ENCODE results near the gene CRYL1. TPM values are rescaled to one million over a fixed set of nuclear protein-coding genes. Genes with fewer than 3 reads are reported as not detected.

CRYL1 gene
- total RNA-seq, 4 donors from 2014 or later: 39.1 to 63.6 (median 54.2) TPM

DNA sequence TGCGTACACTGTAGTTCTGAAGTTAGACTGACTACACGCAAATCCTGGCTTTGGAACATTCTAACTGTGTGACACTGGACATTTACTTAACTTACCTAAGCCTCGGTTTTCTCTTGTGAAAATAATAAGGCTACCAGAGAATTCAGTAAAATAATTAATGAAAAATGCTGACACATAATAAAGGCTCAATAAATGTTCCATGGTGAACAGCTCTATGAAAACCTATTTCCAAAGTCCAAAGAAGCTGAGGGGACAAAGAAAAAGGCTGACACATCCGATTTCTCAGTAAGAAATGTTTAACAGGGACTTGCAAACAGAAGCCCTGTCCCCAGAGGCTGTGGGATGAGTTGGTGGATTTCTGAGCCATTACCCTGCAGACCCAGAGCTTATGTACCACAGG is 153.8 kb downstream of the CRYL1 start:
- TF ChIP-seq, protein P1, sequence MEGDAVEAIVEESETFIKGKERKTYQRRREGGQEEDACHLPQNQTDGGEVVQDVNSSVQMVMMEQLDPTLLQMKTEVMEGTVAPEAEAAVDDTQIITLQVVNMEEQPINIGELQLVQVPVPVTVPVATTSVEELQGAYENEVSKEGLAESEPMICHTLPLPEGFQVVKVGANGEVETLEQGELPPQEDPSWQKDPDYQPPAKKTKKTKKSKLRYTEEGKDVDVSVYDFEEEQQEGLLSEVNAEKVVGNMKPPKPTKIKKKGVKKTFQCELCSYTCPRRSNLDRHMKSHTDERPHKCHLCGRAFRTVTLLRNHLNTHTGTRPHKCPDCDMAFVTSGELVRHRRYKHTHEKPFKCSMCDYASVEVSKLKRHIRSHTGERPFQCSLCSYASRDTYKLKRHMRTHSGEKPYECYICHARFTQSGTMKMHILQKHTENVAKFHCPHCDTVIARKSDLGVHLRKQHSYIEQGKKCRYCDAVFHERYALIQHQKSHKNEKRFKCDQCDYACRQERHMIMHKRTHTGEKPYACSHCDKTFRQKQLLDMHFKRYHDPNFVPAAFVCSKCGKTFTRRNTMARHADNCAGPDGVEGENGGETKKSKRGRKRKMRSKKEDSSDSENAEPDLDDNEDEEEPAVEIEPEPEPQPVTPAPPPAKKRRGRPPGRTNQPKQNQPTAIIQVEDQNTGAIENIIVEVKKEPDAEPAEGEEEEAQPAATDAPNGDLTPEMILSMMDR (IDR thresholded peaks at IDR 0.05; ENCODE audit: low read depth): no peak

DNA sequence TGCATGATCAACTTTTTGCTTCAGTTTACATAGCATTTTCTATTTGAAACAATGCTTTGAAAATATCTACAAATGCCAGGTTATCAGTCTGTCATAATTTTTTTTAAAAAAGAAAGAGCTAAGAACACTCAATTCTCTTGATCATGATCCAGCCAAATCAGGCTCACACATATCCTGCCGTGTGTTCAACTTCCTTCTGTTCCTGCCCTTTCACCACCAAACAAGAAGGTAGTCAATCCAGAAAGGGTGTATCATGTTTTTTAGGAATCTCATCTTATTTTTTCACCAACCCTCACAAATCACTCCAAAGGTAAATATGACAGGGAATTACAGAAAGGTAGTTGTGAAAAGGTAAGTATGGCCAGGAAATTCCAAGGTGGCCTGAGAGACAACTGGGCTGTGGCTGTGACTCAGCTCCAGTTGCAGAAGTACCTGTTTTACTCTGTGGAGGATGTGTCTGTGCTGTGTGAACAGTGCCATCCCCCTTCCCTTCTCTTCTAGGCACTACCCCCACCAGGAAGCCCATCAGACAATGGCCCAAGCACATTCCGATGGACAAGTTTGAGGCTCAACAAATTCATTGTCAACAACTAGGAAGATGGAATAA is 154.7 kb downstream of the CRYL1 start:
- TF ChIP-seq, protein P1 (IDR thresholded peaks at IDR 0.05; ENCODE audit: low read depth): no peak

DNA sequence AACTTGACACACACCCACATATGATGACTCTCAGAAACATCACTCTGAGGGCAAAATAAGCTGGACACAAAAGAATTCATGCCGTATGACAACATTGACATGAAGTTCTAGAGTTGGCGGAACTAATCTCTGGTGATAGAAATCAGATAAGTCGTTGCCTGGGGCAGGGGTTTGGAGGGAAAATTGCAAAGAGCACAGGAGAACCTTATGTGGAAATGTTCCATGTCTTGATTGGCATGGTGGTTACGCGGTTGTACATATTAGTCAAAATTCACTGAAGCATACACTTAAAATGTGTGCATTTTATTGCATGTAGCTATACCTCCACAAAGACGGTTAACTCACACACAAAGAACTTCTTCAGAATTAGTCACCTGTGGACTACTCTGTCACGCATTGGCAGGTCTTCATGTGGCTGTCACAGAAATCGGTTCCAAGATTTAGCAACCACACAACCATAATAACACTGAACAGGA is 155.7 kb downstream of the CRYL1 start:
- TF ChIP-seq, protein P1 (IDR thresholded peaks at IDR 0.05; ENCODE audit: low read depth): no peak

DNA sequence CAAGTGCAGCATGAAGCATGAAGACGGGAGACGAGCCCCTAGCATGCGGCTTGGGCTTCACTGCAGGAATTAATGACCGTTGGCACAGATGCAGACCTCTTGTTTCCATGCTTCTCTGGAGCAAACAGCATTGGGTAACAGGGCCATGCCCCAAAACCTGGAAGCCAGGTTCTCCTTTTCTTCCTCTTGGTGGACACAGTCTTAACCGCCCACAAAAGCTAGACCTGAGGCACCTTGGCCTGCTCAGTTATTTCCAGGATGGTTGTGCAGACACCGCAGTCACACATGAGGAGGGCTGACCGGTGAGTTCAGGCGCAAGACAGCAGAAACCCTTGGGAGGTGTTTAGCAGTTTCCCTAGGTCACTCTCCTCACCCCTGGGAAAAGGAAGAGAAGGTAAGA is 159.6 kb downstream of the CRYL1 start:
- TF ChIP-seq, protein P1 (IDR thresholded peaks at IDR 0.05; ENCODE audit: low read depth): no peak

DNA sequence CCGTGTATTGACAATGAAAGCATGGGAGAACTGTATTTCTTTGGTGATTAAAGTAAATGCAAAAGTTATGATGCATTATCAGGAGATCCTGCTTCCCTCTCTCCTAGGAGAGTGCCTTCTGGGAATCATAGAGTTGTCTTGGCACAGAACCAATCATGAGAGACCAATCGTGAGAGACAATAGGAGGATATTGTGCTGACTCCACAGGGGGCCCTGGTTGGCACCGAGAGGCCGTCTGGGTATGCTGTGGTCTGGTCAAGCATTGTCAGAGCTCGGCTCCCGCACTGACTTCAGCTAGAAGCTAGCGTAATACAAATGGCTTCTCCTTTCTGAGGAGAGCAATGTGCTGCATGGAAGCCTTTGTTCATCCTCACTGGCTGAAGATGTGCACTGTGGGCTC is 162.1 kb downstream of the CRYL1 start:
- TF ChIP-seq, protein P1 (IDR thresholded peaks at IDR 0.05; ENCODE audit: low read depth): no peak

DNA sequence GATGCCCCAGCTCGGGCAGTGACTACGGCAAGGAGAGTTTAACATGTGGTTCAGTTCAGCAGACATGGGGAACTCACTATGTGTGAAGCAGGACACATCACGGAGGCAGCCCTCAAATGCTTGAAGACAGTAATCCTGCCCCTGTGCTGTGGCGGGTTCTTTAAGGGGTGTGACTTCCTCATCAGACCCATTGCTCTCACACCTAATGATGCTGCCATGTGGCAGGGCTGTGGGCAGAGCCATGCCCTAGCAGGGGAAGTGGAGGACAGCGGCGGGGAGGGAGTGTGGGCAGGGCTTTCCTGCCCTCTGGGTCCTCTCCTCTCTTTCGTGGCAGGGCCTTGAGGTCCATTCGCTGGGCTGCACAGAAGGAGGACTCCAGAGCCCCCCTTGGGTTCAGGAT is 162.5 kb downstream of the CRYL1 start:
- TF ChIP-seq, protein P1 (IDR thresholded peaks at IDR 0.05; ENCODE audit: low read depth): no peak

DNA sequence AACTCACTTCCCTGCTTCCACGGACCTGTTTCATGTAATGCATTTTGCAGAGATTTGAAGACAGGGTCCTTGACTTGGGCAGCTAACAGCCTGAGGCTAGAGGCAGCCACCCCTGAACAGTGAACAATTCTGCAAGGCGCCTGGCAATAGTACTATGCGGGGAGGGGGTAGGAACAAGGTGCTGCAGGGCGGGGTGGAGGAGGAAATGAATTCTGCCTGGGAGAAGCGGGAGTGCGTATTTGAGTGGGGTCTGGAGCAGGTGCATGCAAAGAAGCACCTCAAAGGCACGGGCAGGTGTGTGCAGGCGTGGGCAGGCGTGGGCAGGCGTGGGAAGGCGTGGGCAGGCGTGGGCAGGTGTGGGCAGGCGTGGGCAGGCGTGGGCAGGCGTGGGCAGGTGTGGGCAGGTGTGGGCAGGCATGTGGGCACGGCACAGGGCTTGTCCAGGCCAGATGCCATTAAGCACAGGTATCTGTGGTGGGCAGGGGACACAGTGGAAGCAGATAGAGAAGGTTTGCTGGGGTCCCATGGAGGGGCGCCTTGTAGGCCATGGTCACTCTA is 163.1 kb downstream of the CRYL1 start:
- TF ChIP-seq, protein P1 (IDR thresholded peaks at IDR 0.05; ENCODE audit: low read depth): no peak

Data from subcutaneous adipose tissue (tissue), 4 donors.